Left lobe of liver (tissue), 2 donors: ENCODE data around the gene THEM5. TPM values are rescaled to one million over a fixed set of nuclear protein-coding genes. Genes with fewer than 3 reads are reported as not detected.

Experiments used
- ATAC-seq: fragments of 200-7000 bp; cut with Tn5 transposase; one replicate; pipeline ENCODE4 v1.9.1; 2020; ENCODE audit warnings: mild to moderate bottlenecking, moderate library complexity
- DNase-seq: peaks from one replicate; pipeline ENCODE4 v3.0.0-alpha.2; 2020; ENCODE audit warnings: low spot score
- total RNA-seq: library from RNA; stranded (reverse); gene quantifications from one replicate; pipeline ENCODE4 v1.2.1, GENCODE V29; 2021
- donor health status: DM: no; HTN: no; CAD: no; lungs with moderate emphysema.
- donor health status: DM: no; HTN: yes; CAD: no.

Gene THEM5
- total RNA-seq, 1 donor from 2014 or later, result not detected

DNA sequence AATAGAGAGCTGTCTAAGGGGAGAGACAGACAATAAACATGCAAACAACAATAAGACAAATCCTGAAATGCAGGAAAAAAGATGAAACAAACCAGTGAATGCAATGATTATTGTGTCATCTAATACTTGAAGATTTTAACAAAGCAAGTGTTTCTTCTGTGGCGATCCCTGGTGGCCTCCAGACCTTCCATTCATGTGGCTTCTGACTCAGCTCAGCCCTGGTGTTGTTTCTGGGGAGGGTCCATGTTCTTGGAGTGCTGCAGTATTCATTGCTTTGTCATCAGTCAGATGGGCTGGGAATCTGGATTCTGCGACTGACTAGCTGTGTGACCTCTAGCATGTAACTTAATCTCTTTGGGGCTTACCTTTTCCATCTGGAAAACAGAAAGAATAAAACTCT lies 12.4 kb downstream of the THEM5 start:
- ATAC-seq, result no peak
- no peak for DNase-seq

DNA sequence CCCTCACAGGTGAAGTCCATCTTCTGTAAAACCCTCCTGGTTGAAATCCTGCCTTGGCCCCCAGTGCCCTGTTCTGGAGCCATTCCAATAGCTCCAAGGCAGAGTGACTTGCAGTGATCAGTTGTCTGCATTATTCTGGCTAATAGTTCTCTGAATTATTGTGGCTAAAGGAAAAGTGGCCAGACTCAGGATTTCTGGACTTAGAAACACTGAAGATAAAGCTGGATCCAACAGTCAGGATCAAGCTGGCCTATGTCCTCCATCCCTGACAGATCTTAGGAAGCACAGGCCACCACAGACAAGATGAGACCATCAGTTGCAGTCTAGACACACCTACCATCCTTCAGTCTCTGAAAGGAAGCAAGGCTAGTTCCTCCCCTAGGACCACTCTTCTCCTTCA lies 13.1 kb downstream of the THEM5 start:
- ATAC-seq, result no peak

DNA sequence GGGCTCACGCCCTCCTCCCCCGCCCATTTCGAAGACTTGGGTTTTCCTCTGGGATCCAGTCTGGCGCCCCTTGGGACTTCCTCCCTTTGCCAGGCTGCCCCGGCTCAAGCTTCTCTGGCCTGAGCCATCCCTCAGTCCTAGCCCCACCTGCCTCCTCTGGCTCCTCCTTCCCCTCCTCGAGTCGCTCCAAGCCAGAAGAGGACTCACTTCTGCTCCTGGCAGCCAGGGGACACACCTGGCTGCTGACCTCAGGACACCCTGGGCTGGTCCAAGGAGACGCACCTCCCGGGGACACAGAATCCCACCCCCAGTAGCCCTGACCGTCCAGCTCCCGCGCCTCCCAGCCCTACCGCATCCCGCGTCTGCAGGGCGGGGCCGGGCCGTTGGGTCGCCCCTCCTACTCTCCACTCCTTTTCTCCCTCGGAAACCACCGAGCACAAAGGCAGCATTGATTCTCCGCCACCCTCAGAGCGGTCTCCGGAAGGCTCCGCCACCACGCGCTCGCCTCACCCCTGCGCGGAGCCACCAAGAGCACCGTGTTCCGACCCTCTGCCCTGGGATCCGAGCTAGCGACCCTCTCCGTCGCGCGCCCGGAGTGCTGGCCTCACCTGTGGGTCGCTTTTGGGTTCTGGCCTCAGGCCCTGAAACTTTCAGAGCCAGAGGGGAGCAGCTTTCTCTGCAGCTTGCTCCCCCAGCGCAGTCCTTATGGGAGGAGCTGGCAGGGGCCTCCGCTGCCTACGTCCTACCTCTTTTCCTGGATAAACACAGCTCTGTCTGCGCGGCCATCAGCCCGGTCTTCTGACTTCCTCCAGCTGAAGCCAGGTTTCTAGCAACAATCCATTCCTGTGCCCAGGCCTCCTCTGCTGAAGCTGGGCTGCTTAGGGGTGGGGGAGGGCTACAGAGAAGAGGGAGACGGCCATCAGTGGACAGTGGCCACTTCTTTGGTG lies 13.8 kb downstream of the THEM5 start, which contains the start of gene C2CD4D:
C2CD4D (minus strand) TSS at position 364 of the 947 bp plus-strand sequence. CDS start 831 bp downstream, outside the sequence.
- no peak for ATAC-seq
- DNase-seq, result peak; percentile 46

More for the DNA sequence above, 13.1 kb downstream of the THEM5 start:
- no peak for DNase-seq

DNA sequence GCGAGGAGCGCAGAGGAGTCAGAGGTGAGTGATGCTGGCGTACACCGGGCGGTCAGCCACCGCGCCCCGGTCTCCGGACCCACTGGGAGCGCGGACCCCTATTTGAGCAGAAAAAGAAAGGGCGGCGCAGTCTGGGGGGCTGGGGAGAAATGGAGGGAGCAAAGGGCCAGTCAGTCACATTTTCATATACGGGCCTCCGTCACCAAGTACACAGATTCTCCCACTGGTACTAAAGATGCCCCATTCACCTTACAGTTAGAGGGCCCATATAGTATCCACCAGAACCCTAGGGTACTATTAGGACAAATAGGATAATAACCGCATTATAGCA lies 14.5 kb downstream of the THEM5 start:
- ATAC-seq (no peak), DNase-seq (no peak)

DNA sequence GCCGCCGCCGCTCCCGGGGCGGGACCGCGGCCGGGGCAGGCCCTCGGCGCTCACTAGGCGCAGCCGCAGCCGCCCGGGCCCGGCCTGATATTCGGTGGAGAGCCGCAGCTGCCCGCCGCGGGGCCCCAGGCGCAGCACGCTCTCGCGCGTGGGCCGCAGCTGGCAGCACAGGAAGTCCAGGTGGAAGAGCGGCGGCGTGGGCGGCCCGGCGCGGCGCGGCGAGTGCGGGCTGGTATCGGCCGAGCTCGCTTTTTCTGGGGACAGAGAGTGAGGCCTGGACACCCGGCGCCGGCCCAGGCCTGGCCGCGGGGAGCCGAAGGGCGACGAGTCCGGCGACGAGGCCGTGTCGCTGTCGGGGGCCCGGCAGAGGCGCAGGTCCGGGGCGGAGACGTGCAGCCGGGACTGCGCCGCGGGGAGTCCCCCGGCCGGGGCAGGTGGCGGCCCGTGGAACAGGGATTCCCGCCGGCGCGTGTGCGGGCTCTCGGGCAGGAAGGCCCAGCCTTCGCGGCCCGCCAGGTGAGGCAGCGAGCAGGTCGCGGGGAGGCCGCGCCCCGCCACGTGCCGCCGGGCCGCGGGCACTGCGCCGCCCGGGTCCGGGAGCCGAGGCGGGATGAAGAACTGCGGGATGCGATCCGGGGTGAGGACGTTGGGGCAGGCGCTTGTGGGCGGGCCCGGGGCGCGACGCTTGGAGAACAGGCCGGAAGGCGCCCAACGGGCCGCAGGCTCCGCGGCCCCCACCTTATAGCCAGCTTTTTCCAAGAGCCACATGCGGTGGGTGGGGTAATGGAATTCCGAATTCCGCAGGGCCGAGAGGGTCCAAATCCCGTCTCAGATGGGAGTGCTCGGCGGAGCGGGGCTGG lies 15.1 kb downstream of the THEM5 start:
- DNase-seq, result no peak
- peak; percentile 52 for ATAC-seq

DNA sequence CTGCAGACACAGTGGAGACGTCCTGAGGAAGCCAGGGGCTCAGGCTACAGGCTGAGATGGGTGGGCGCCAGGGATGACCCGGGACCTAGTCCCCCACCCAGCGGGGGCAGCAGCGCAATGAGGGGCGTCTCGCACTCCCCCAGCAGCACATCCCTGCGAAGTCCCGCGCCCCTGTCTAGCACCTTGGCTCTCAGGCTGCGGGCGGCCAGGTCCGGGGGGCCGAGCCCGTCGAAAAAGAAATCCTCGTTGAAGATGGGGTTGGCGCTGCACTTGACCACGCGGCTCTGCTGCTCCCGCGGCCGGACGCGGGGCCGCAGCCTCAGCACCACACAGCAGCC lies 15.7 kb downstream of the THEM5 start:
- DNase-seq (peak; percentile 47), ATAC-seq (no peak)

DNA sequence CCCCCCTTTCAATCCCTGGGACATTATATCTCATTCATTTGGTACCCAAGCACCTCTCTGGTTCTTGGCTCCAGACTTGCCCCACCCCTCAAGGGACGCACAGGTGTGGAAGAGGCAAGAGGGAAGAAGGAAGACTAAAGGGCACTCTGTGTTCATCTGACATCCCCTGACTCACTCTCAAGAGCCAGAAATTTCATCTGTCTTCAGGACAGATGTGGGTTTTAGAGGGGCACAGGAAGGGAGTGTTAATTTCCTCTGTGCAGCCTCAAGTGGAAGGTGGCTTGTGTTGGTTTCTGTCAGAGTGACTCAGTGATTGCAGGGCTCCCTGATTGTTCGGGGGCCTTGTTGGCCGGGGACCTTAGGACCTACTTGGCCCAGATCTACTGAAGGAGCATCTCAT lies 16.3 kb downstream of the THEM5 start:
- no peak for DNase-seq
- ATAC-seq, result no peak

DNA sequence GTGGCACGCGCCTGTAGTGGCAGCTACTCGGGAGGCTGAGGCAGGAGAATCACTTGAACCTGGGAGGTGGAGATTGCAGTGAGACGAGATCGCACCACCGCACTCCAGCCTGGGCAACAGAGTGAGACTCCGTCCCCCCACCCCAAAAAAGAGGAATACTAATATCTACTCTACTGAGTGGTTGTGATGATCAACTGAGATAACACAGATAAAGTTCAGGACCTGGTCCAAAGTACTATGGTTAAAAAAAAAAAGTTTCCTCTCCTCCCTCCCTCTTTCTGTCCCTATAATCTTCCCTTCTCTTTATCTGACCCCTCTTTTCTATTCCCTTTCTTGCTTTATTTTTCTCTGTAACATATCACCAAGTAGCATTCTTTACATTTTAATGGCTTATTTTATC lies 17.9 kb downstream of the THEM5 start:
- DNase-seq (no peak), ATAC-seq (no peak)

DNA sequence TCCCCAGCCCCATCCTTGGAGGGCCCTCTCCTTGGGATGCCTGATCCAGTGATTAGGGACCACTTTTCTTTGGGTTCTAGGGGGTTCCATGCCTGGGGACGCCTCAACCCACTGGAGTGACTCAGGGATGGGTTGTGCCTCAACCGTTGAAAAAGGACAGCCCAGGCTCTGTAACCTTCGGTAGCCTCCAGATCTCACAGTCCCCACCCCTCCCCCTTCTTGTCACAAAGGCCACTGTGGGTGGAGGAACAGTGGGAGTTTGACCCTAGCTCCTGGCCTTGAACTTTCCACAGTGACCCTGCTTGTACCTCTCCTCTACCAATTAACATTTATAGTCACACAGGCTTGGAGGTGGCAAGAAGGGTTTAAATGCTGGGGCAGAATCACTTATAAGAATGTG lies 19.3 kb downstream of the THEM5 start:
- DNase-seq (peak; percentile 86), ATAC-seq (peak; percentile 16)

DNA sequence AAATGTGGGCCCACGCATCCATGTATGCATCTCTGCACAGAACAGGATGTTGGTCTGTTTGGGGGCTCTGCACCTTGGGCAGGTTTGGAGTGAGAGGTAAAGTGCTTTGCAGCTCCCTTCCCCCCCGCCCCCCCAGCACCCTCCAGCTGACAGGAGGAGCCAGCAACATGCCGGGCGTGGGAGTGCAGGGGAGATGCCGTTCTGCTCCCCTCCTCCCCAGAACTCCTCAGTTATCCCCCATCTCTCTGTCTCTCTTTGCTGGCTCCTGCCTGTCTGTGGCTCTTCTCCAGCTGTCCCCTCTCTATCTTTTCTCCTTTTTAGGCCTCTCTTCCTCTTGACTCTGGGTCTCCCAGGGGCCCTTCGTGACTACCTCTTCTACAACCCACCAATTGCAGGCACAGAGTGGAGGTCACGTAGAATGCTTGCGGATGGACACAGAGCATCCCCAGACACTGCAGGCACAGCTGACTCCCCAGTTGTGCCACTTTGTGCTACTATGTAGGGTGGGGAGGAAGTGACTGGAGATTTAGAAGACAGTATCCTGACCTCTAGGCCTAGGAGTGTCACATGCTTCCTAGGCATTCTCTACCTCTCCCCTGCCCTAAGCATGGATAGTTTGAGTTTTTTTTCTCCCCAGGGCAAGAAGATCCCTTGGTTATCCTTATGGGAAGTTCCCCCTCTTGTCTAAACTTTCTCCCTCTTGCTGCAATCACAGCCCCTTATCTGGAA lies 20.2 kb downstream of the THEM5 start:
- no peak for ATAC-seq
- no peak for DNase-seq

DNA sequence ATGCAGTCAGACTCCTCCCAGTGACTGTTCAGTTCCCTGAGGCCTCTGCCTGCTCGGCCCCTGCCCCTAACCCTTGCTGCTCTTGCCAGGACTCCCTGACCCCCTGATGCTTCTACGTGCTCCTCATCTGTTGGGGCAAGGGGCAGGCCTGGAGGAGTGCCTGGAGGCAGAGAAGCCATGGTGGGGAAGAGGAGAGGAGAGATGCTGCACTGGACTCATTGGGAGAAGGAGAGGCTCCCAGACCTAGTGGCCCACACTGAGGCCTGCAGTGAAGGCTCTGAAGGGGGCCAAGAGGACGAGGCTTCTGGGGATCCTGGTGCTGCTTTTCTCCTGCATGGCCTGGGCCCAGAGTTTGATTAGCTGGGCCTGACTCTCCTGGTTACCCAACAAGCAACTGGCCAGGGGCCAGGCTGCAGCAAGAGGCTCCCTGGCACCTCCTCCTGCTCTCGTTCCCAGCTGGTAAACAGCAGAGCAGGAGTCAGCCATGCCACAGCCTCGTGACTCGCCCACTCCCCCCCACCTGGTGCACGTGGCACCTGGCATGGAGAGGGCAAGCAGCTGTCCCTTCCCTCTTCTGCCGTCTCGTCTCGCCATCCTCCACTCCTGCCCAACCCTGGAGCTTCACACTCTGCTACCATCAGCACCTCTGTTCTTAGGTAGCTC lies 21.1 kb downstream of the THEM5 start:
- peak; percentile 56 for ATAC-seq
- peak; percentile 99 for DNase-seq

DNA sequence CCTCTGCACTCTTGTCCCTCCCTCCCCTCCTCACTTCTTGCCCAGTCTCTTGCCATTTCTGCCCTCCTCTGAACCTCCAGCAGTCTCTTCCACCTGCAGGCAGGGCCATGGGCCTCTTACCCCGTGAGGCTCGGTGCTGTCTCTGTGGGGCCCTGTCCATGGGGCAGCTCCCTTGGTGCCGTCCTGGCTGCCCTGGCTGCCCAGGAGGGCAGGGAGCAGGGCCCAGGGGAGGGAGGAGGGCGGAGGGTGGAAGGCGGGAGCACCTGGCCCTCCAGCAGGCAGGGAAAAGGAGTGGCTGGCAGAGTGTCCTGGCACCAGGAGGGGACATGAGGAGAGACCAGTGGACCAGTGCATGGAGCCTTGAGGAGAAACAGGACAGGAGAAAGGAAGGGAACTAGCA lies 21.9 kb downstream of the THEM5 start, which contains the start of gene RORC:
RORC (minus strand) TSS at position 198 of the 400 bp plus-strand sequence; CDS start at position 160, 38 bp downstream.
- ATAC-seq (peak; percentile 71), DNase-seq (peak; percentile 95)

DNA sequence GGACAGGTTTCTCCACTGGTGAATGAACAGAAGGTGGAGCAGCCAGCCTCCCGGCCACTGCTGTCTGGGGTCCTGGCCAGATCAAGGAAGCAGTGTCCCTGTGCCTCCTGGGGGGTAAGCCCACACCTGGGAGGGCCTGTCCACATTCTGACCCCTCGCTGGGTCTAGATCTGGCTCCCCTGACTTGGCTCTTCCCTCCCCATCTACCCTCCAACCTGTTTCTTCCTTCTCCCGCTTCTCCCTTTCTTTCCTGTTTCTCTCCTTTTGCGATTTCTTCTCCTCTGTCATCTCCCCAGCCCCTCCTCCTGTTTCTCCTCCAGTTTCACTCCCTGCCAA lies 22.3 kb downstream of the THEM5 start:
- ATAC-seq (no peak), DNase-seq (no peak)

DNA sequence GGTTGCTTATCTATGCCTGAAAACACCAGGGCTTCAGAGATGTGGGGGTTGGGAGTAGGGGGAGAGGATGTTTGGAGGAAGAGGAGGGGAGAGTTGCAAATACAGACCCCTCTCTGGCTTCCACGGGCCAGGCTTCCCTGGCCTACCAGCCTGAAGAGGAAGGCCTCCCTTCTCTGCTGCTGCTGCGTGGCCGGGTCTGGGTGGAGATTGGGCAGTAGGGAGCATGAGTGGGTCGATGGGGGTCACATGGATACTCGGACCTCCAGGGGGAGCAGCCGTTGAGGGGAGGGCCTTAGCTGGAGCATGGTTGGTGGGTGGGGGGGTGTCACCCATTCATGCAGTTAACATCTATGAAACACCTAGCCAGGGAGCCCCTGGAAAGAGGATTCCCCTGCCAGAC lies 23.5 kb downstream of the THEM5 start:
- DNase-seq, result no peak
- no peak for ATAC-seq

DNA sequence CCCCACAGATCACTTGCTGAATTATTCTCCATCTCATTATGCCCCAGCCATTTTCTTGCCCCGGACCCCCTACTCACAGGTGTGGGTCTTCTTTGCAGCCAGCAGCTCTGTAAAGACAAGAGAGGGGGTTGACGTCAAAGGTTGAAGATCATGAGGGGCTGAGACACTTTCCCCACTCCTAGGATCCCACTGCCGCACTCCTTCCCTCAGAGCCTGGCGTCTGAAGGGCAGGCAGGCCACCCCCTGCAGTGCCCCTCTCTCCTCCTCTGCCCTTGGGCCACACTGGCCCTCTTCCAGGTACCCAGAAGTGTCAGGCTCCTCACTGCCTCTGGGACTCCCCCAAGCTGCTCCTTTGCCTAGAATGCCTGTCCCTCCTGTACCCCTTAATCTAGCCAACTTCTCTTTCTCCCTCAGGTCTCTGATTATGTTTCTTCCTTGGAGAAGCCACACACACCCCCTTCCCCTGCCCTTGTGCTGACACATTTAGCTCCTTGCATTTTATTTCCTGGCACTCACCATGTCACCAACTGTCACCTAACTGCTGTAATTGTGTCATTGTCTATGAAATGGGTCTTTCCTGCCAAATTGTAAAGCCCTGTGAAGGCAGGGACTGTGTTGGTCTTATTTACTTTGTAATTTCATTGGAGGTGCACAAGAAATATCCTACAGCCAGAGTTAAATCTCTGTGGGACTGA lies 24.0 kb downstream of the THEM5 start:
- ATAC-seq, result no peak
- DNase-seq, result no peak

DNA sequence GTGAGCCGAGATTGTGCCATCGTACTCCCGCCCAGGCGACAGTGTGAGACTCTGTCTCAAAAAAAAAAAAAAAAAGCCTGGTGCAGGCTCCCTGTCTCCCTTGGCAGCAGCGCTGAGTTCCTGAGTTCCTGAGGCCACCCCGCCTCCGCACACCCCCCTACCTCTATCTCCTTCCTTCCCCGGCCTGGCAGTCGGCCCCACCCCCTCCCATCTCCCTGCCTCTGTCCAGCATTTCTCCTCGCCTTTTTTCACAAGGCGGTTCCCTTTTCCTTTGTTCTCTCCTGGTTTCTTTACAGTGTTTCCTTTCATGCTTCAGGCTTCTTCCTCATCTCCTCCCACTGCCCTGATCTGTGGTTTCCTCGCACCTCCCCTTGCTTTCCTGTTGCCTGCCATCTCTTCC lies 24.6 kb downstream of the THEM5 start:
- DNase-seq (no peak), ATAC-seq (no peak)

DNA sequence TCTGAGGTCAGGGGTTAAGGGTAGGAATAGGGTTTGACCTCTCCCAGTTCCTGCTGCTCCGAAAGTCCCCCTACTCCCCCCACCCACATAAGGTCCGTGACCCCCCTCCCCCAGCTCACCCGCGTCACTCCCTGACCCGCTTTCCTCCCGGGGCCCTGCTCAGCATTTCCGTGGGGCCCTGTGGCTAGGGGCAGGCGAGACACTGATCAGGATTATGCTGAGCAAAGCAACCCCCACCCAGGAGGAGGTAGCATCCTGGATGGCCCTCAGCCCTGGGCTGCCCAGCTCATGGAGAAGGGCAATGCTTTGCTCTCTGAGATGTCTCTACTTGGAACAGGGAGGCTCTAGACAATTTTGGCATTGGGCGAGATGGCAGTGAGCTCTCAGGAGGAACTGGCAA lies 25.7 kb downstream of the THEM5 start:
- ATAC-seq (no peak), DNase-seq (no peak)

DNA sequence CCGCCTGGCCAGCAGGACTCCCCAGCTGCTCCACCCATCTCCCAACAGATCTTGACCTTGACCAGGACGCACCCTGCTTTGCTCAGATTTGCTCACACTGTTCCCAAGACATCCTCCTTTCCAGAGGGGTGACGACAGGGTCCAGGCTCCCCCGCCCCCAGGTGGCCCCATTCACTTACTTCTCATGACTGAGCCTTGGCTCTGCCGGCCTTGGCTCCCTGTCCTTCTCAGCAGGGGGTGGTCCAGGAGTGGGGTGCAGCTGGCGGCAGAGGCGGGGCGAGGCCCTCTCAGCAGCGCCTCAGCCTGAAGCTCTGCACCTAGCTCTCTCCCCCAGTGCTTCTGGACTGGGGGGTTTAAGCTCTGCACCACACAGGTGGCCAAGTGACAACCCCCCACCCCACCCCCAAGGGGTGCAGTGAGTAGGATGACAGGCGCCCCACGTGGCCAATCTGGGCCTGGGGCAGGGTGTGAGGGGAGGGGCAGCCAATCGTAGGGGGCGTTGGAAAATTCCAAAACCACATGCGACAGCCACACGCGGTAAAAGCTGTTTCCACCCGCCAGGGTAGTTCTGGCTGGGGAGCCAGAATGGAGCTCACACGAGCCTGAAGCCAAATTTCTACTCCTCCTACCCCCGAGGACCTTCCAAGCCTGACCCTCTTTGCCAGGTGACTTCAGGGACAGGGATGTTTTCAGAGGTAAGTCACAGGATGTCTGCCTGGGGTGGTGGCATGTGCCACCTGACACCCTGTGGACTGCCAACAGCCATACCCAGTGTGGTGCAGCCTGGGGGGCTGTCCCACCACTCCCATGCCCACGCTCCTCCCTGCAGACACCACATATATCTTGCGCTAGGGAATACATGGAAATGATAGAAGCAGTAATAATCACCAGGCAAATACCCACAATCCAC lies 27.5 kb downstream of the THEM5 start:
- DNase-seq, result no peak
- ATAC-seq, result no peak

DNA sequence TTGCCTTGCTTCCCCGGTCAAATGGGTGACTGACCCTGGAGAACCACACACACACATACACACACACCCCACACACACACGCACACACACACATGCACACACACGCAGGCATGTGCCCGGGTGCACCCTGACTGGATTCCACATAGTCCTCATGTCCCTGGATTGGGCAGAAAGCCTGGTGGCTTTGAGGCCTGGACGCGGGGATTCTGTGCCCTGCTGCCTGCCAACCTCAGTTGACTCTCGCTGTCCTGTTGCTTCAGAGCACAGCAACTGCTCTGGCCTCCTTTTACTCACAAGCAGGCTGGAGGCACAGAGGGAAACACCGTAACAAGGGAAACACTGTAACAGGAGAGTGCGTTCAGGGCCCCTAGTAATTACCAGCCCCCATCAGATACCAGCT lies 28.3 kb downstream of the THEM5 start:
- ATAC-seq (peak; percentile 38), DNase-seq (peak; percentile 56)
